NCI-H2029 treated with DMSO at 0.1 percent for 48 hours (cell line): ENCODE data around the gene DOC2B.
"Not testable (repeated sequence)": the region's sequence is repeated elsewhere in the genome, so short reads cannot be mapped to it uniquely, and the experiment has no call there.

Source experiments
- DNase-seq: peaks from one replicate; lab custom pipeline; 2025; lab: John Stamatoyannopoulos, UW

The DOC2B gene

GRCh38 chr17:181245-182049 is at the start of gene DOC2B:
DOC2B (minus strand) TSS chr17:181650; CDS start chr17:181479, 171 bp downstream.
- no peak for DNase-seq

GRCh38 chr17:230395-230770 is 48.9 kb upstream of the DOC2B start:
- no peak for DNase-seq

GRCh38 chr17:229709-230394 is 48.4 kb upstream of the DOC2B start:
- DNase-seq: no peak

- DNase-seq: no peak
Measured at GRCh38 chr17:228951-229708, 47.7 kb upstream of the DOC2B start.

- DNase-seq: no peak
Measured at GRCh38 chr17:227946-228615, 46.6 kb upstream of the DOC2B start.

- DNase-seq: no peak
Measured at GRCh38 chr17:227078-227945, 45.9 kb upstream of the DOC2B start.

- no peak for DNase-seq
Measured at GRCh38 chr17:226108-227077, 44.9 kb upstream of the DOC2B start.

GRCh38 chr17:225551-225950 is 44.1 kb upstream of the DOC2B start:
- no peak for DNase-seq

GRCh38 chr17:224576-224975 is 43.1 kb upstream of the DOC2B start:
- not testable (repeated sequence) for DNase-seq

- DNase-seq: no peak
Measured at GRCh38 chr17:223723-224471, 42.4 kb upstream of the DOC2B start.

- DNase-seq: no peak
Measured at GRCh38 chr17:222172-222571, 40.7 kb upstream of the DOC2B start.

GRCh38 chr17:219696-220095 is 38.2 kb upstream of the DOC2B start:
- DNase-seq: no peak

GRCh38 chr17:218432-219110 is 37.1 kb upstream of the DOC2B start:
- no peak for DNase-seq

- DNase-seq: no peak
Measured at GRCh38 chr17:216625-217024, 35.2 kb upstream of the DOC2B start.

- not testable (repeated sequence) for DNase-seq
Measured at GRCh38 chr17:215563-216478, 34.4 kb upstream of the DOC2B start.

- DNase-seq: no peak
Measured at GRCh38 chr17:214881-215331, 33.5 kb upstream of the DOC2B start.

- DNase-seq: no peak
Measured at GRCh38 chr17:213286-214105, 32.0 kb upstream of the DOC2B start.
